Adrenal gland (tissue), 12 donors: ENCODE data around the gene NEK2. TPM values are rescaled to one million over a fixed set of nuclear protein-coding genes. Genes with fewer than 3 reads are reported as not detected.

Source experiments
- DNase-seq, 7 donors: peaks; one replicate each; pipeline ENCODE4 v3.0.0-alpha.2; 2019 to 2020
- H3K27ac ChIP-seq, 5 donors: fragments of 200-600 bp; sonication (generic) in 4 of 5; 1 replicate in 3 of 5; 2 replicates in 2 of 5; pipeline versions ENCODE4 v1.5.1 to v1.8.0; 2016 to 2020; ENCODE audit warnings: mild to moderate bottlenecking in 1 of 5
- H3K27me3 ChIP-seq: fragments of 200-600 bp; 2 replicates; pipeline ENCODE4 v1.8.0; 2021
- H3K36me3 ChIP-seq, 2 donors: fragments of 200-600 bp; replicated peaks in 1 of 2; 1 replicate in 1 of 2; 2 replicates in 1 of 2; pipeline versions ENCODE4 v1.5.1 to v1.8.0; 2018 to 2022
- H3K4me1 ChIP-seq, 2 donors: fragments of 200-600 bp; replicated peaks in 1 of 2; 1 replicate in 1 of 2; 2 replicates in 1 of 2; pipeline versions ENCODE4 v1.5.1 to v1.8.0; 2018 to 2021
- H3K4me3 ChIP-seq, 4 donors: fragments of 200-600 bp; sonication (generic) in 3 of 4; one replicate each; pipeline ENCODE4 v1.5.1; 2016 to 2018
- H3K9me3 ChIP-seq, 3 donors: fragments of 200-600 bp; sonication (generic) in 1 of 3; replicated peaks in 1 of 3; 1 replicate in 2 of 3; 2 replicates in 1 of 3; pipeline versions ENCODE4 v1.5.1 to v1.8.0; 2016 to 2021
- CTCF ChIP-seq, 6 experiments: fragments of 450-650 bp in 4 of 6; fragments of 200-600 bp in 2 of 6; sonication (generic) in 1 of 6; IDR thresholded peaks; 1 replicate in 5 of 6; 2 replicates in 1 of 6; pipeline versions ENCODE4 v1.5.1 to v1.8.0; 2016 to 2021; ENCODE audit warnings: antibody characterized with exemption in 6 of 6, mild to moderate bottlenecking in 2 of 6, moderate library complexity in 1 of 6
- POLR2A ChIP-seq, 2 donors: fragments of 450-650 bp; IDR thresholded peaks; one replicate each; pipeline ENCODE4 v1.6.1; 2017; ENCODE audit warnings: antibody characterized with exemption in 2 of 2, mild to moderate bottlenecking in 2 of 2, moderate library complexity in 1 of 2
- WGBS, 4 donors: extraction: QIAGEN DNeasy Blood & Tissue Kit in 2 of 4; methylation state at CpG; one replicate each; pipeline versions ENCODE4 v1.1.5 to v1.1.7; 2013 to 2017; 5-methylcytosine and 5-hydroxymethylcytosine counted together
- intact Hi-C, 2 donors: fragments of 100-400 bp; cut with DNase I; formaldehyde crosslinking; loops; one replicate each; pipeline versions ENCODE4 v1.14.1 to v1.15.0; 2022 to 2023
- polyA plus RNA-seq, 3 donors: library from polyadenylated mRNA; stranded (reverse); fragments of 200-250 nt in 2 of 3; fragments of 350-450 nt in 1 of 3; fragmentation: Illumina TruSeq in 1 of 3; extraction: RNeasy Lipid Tissue Mini Kit (QIAGEN cat#74804) in 1 of 3; gene quantifications; one replicate each; pipeline ENCODE4 v1.2.3, GENCODE V29; 2013 to 2014
- total RNA-seq, 9 donors: library from RNA; depleted of rRNA in 4 of 9; stranded (reverse); fragments of >200 nt in 4 of 9; fragments of 120-200 nt in 1 of 9; fragmentation: NEBNext Ultra II Directional in 1 of 9; extraction: Animal tissue kit (Norgen Biotek cat#: 25700) in 1 of 9; gene quantifications; one replicate each; pipeline versions ENCODE4 v1.1.0 to v1.2.4, GENCODE V29; 2013 to 2023
- donor health status: healthy with polysubstance abuse.
- donor health status: Bipolar disorder and iron deficiency.
- donor health status: DM: yes; HTN: yes; CAD: no.
- donor health status: DM: no; HTN: no; CAD: no.
- donor health status: DM: no; HTN: no; CAD: no.
- donor health status: DM: yes; HTN: yes; CAD: no.

Gene NEK2
- total and polyA plus RNA-seq, 12 donors: 0.08 to 19.9 (median 0.95) TPM

GRCh38 chr1:211643324-211644212 lies 31.9 kb downstream of the NEK2 start:
- intact Hi-C loops: no loop called here
- 16 to 44% (median 30%) methylated on average over 10 to 20 of the region's 20 CpGs for WGBS, 4 donors

DNA sequence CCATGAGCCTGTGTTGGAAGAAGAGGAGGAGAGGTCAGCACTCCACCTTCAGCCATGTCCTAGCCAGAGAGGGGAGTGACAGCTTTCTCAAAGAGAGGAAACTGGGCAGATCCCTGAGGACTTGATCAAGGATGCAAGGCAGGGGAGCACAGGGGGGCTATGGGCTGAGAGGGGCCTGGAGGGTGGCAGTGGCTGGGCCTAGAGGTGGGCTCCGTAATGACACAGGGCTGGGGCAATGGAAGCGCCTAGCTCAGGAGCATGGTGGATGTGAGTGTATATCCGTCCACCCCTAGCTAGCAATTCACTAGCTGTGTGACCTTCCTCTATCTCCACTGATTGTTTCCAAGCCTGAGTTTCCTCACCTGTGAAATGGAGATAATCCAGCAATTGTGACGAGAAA lies 32.6 kb downstream of the NEK2 start:
- DNase-seq: peak in 1 of 7 donors; percentile 34
- no peak for TF ChIP-seq CTCF (IDR thresholded peaks at IDR 0.05)
- no peak for TF ChIP-seq POLR2A (IDR thresholded peaks at IDR 0.05)
- H3K36me3 ChIP-seq: no peaks in the 10 kb centered on the region
- no peak overlapping the region for H3K4me3 ChIP-seq
- no peaks in the 10 kb centered on the region for H3K9me3 ChIP-seq
- H3K4me1 ChIP-seq: peaks cover 13 to 14% of the 10 kb centered on the region in 2 donors
- H3K27ac ChIP-seq: peak overlapping the region; percentile 9 to 83 (median 64)
- intact Hi-C loops: no loop called here
- WGBS, 4 donors: 83 to 89% (median 85%) methylated on average over 4 of the region's 4 CpGs
- H3K27me3 ChIP-seq: no peaks in the 10 kb centered on the region

More at GRCh38 chr1:211643324-211644212, 31.9 kb downstream of the NEK2 start:
- no peak overlapping the region for H3K4me3 ChIP-seq
- H3K27me3 ChIP-seq: no peaks in the 10 kb centered on the region
- no peaks in the 10 kb centered on the region for H3K9me3 ChIP-seq
- H3K36me3 ChIP-seq: no peaks in the 10 kb centered on the region
- peak; percentile 49 to 87 (median 76) for DNase-seq
- H3K27ac ChIP-seq: peak overlapping the region; percentile 24 to 83 (median 64)
- peaks cover 13 to 16% of the 10 kb centered on the region in 2 donors for H3K4me1 ChIP-seq
- TF ChIP-seq CTCF (IDR thresholded peaks at IDR 0.05) (no peak), POLR2A (IDR thresholded peaks at IDR 0.05) (peak in 1 of 2 donors; percentile 47)

DNA sequence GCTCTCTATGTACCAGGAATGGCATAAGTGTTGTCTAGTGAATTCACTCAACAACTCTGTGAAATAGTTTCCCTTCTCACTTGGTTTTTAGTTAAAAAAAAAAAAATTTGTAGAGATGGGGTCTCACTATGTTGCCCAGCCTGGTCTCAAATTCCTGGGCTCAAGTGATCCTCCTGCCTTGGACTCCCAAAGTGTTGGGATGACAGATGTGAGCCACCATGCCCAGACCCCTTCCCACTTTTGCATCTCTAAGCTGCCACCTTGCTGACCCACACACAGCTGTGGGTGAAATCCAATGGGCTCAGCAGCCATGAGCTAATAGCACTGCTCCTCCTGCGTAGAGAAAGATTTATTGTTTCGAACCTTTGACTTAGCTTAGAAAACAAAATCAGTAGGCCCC lies 33.5 kb downstream of the NEK2 start:
- TF ChIP-seq CTCF (IDR thresholded peaks at IDR 0.05): no peak
- no peak for TF ChIP-seq POLR2A (IDR thresholded peaks at IDR 0.05)
- H3K36me3 ChIP-seq: no peaks in the 10 kb centered on the region
- peak in 1 of 7 donors; percentile 6 for DNase-seq
- H3K9me3 ChIP-seq: no peaks in the 10 kb centered on the region
- H3K27ac ChIP-seq: no peak overlapping the region
- 88 to 95% (median 92%) methylated on average over 2 of the region's 2 CpGs for WGBS, 4 donors
- no peaks in the 10 kb centered on the region for H3K27me3 ChIP-seq
- H3K4me3 ChIP-seq: no peak overlapping the region
- peaks cover 13 to 14% of the 10 kb centered on the region in 2 donors for H3K4me1 ChIP-seq
- intact Hi-C loops: no loop called here

- intact Hi-C loops: no loop called here
- no peaks in the 10 kb centered on the region for H3K27me3 ChIP-seq
- peak in 3 of 7 donors; percentile 7 to 18 (median 9) for DNase-seq
- no peaks in the 10 kb centered on the region for H3K9me3 ChIP-seq
- no peaks in the 10 kb centered on the region for H3K36me3 ChIP-seq
- no peak overlapping the region for H3K4me3 ChIP-seq
- H3K27ac ChIP-seq: no peak overlapping the region
- TF ChIP-seq CTCF (IDR thresholded peaks at IDR 0.05): no peak
- TF ChIP-seq POLR2A (IDR thresholded peaks at IDR 0.05): no peak
- peaks cover 13 to 14% of the 10 kb centered on the region in 2 donors for H3K4me1 ChIP-seq
- 88 to 99% (median 96%) methylated on average over 11 of the region's 11 CpGs for WGBS, 4 donors
These were observed 34.2 kb downstream of the NEK2 start for GRCh38 chr1:211641044-211641800.
